HG02970 (cell line): Measurements from ENCODE around the gene SLFNL1.

Source experiments
- ATAC-seq: cut with Tn5 transposase; IDR thresholded peaks from one replicate; pipeline ENCODE4 v1.9.1; 2021; ENCODE audit warnings: mild to moderate bottlenecking, moderate library complexity, moderate number of reproducible peaks; ENCODE audit not compliant: unreplicated experiment, low FRiP score

SLFNL1 gene

DNA sequence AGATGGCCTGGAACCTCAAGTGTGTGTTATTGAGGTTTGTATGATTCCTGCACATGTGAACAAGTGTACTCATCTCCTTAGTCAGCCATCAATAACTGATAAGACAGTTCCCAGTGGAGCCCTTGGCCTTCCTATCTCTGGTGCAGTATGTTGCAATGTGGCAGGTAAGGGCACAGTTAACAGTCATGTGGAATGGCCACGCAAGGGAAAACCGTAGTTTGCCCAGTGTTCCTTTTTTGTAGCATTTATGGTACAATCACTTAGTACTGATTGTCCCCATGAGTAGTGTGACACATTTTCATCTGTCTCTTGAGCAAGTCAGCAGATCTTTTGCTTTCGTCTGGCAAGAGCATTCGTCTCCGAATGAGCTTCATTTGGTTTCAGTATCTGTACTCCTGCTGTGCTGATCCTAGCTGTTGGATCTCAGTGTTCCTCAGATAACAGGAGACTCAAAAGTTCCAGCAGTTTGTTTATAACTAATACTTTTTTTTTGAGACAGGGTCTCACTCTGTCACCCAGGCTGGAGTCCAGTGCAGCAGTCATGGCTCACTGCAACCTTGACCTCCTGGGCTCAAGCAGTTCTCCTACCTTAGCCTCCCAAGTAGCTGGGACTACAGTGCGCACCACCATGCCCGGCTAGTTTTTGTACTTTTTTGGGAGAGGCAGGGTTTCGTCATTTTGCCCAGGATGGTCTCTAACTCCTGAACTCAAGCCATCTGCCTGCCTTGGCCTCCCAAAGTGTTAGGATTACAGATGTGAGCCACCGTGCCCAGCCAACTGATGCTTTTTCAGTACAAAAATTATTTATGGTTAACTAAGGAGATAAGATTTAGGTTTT, 33.9 kb downstream of the SLFNL1 start:
- no peak for ATAC-seq

GRCh38 chr1:40986956-40987355, 34.6 kb downstream of the SLFNL1 start:
- no peak for ATAC-seq

DNA sequence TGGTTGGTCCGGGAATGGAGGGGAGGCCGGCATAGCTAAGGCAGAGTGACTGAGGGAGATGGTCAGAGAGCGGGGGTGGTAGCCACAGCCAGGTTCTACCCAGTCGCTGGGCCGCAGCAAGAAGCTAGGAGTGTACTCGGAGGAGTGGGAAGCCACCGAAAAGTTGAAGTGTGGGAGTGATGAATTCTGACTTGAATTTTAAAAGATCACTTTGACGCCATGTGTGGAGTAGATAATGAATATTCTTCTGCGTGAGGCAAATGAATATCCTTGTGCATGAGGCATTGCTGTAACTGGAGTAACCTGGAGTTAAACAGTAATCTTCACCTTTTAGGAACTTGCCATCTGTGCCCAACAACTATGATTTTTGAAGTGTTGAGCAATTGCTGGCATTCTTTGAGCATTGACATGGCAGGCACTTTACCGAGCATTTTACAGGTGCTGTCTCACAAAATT, 35.2 kb downstream of the SLFNL1 start:
- no peak for ATAC-seq

DNA sequence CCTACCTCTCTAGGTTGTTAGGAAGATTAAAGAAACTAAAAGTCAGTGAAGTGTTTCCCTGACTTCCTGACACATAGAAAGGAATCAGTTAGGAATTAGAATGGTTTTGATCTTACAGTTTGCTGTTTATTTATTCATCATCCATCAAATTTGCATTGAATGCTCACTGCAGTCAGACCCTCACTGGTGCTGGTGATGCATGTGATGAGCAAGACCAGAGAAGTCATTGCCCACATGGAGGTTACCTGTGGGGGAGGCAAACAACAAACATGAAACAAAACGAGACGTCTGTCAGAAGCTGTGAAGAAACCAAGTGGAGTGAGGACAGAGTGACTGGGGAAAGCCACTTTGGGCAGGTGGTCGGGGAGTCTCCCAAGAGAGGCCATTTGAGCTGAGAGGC, 35.6 kb downstream of the SLFNL1 start:
- ATAC-seq: no peak

- ATAC-seq: no peak
Measured at GRCh38 chr1:40985161-40985560, 36.4 kb downstream of the SLFNL1 start.

DNA sequence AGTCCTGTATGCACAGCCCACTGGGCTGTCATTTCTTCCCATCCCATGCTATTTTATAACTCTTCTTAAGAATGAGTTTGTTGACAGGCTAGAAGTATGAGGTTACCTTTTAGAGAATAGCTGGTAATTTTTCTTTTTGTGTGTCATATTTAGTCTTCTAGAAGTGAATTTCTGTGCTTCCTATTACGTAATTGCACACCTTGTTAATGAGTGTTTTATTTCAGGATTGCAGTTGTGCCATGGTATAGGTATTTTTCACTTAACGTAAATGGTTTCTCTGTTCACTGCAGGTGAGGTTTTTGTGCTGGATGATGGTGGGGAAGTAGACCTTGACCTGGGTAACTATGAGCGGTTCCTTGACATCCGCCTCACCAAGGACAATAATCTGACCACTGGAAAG, 37.0 kb downstream of the SLFNL1 start:
- no peak for ATAC-seq

DNA sequence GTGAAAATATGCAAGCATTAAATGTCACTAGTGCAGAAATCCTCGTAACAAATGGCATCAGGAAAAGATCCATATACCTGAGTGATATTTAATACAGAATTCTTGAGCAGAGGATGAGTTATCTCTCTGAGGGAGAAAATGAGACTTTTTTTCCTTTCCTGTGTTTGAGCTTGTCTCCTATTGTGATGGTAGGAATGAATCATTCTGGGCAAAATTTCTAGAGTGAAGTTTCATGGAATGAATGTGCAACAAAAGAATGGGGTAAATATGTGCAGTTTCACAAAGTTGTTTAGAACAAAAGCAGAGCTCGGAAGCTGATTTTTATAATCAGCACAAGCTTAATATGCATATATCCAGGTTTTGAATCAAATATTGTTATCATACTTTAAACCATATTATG, 37.5 kb downstream of the SLFNL1 start:
- no peak for ATAC-seq

DNA sequence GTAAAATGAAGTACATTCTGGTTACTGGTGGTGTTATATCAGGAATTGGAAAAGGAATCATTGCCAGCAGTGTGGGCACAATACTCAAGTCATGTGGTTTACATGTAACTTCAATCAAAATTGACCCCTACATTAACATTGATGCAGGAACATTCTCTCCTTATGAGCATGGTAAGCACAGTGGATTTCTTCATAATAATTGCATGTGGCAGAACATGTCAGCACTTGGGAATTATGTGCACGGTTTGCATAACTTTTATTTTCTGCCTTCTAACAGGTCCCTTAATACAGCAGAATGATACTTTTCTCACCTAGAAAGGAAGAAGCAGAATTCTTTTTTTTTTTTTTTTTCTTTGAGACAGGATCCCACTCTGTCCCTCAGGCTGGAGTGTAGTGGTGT, 38.2 kb downstream of the SLFNL1 start:
- no peak for ATAC-seq

DNA sequence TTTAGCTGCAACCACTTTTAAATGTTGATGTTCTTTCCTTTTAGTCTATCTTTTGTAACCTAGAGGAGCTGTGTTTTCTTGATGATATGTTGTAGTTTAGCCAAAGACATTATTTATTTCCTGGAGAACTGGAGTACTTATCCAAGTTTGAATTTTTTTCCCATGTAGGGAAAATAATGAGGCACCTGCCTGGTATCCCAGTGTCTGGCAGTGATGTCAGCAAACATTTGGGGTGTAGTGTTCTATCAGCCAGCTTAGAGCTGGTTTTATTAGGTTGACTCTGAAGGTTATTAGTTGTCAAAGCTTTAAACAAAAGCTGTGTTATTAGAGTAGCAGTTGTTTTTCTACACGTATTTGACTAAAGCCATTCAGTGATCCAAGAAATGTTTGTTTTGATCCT, 38.8 kb downstream of the SLFNL1 start:
- no peak for ATAC-seq

DNA sequence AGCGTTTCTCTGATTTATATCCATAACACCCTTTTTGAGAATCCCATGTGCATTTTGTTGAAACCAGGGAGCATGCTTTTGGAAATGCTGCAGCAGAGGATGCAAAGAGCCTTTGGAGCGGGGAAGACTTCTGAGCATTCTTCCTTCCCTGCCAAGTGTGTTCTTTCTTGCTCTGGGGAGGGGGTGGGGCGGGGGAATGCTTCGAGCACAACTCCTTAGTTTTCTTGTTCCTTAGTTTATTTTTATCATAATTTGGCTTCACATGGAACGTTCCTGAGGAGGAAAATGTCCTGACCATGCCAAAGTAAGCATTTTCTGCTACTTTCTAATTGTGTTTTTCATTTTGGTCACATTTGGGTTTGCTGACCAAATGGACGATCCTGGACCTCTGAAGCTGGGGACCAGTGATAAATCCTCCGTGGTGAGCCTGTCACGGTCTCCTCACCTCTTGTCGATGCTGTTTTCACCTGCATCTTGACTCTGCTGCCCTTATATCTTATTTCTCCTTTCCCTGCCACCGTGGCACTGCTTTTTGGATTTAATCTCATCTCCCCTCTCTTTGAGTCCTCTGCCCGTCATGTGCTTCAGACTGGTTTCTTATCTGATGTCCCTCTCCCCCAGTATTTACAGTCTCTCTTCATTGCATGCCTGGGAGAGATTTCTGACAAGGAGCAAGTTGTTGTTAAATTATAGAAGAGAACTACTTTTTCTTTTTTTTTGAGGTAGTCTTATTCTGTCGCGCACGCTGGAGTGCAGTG, 39.7 kb downstream of the SLFNL1 start:
- ATAC-seq: no peak

DNA sequence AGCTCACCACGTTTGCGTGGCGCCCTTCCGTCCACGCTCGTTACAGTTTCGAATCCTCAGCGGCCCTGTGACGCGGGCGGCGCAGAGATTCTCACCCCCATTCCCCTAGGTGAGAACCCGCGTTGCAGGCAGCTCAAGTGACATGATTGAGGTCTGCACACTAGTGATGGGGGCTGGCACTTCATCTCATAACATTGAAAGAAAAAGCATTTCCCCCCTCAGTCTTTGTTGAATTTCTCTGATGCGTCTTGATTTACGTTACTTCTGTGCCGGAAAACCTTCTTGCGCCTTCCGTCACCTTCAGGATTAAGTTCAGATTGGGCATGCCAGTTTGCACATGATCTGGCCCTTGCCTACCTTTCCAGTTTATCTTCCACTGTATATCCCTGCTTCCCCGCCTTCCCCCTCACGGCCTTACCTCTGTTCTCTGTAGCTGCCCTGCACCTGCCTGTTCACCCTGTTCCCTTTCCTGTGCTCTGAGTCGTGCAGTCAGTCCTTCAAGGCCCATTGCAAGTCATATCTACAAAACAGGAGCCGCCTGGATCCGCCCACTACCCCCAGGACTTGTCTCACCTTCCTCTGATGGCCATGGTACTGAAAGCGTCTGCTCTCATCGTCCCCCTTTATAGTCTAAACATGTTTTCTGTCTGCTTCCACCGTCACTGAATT, 40.9 kb downstream of the SLFNL1 start:
- no peak for ATAC-seq

DNA sequence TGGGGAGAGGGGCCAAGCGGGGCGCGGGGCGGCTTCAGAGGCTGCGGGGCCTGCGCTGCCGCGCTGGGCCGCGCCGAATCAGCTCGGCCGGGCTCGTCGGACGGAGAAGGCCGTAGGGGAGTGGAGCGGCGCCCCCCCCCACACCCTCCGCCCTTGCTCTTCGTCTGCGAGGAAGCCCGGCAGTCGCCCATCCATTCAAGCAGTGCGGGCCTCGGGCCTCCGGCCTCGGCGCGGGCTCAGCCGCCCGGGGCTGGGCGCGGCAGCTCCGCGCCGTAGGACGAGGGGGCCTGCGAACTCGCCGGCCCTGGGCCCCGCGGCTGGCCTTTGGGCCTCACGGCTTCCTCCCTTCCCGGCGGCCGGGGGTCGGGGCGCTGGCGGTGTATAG, 41.5 kb downstream of the SLFNL1 start:
- ATAC-seq: peak; percentile 17

DNA sequence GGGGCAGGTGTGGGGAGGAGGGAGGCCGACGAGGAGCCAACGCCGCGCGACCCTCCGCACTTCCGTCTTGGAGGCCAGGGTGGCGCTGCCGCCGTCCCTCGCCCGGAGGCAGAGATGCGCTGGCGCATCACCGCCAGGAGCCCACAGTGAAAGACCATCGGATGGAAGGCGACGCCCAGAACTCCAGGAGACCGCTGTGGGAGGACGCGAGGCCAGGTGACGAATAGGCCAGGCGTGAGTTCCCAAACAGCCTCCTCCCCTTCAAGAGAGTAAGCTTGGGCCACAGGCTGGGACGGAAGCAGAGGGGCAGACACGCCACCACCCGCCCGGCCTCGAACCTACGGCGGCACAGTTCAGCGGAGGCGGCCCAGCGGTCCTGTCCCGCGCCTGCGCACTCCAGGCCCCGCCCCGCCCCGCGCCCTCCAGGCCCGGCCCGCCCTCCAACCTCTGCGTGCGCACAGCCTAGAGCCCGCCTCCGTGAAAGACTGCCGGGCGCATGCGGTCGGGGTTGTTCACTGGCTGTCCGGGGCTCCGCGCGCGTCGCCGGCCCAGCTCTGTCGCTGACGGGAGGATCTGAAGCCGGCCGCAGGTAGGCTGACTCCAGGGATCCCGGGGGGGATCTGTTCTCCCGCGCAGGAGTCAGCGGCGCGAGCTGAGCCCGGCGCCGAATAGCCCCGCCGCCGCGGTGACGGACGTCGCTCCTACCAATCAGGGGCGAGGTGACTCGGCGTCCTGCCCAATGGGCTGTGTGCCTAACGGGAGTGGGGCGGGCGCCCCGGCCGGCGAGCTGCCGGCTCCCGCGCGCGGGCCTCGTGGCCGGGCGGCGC, 42.1 kb downstream of the SLFNL1 start, which contains the start of gene CTPS1:
Gene CTPS1 (plus strand): TSS at position 456 of the 827 bp plus-strand sequence. CDS start 3,595 bp downstream, outside the sequence.
- peak; percentile 80 for ATAC-seq

DNA sequence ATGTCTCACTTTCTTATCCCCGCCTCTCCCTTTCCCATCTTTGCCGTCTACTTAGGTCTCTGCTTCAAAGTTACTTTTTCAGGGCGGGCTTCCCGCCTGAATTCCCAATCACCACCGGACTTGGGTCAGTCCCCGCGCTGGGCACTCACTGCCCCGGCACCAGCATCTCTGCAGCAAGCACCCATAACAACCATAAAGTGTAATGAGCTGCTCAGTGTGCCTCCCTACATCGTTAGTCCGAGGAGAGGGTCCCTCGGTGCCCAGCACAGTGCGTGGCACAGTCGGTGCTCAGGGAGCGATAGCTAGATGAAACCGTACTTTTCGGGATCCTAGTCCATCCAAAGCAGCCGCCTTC, 42.7 kb downstream of the SLFNL1 start:
- ATAC-seq: no peak

- no peak for ATAC-seq
Measured at GRCh38 chr1:40977716-40978115, 43.8 kb downstream of the SLFNL1 start.

DNA sequence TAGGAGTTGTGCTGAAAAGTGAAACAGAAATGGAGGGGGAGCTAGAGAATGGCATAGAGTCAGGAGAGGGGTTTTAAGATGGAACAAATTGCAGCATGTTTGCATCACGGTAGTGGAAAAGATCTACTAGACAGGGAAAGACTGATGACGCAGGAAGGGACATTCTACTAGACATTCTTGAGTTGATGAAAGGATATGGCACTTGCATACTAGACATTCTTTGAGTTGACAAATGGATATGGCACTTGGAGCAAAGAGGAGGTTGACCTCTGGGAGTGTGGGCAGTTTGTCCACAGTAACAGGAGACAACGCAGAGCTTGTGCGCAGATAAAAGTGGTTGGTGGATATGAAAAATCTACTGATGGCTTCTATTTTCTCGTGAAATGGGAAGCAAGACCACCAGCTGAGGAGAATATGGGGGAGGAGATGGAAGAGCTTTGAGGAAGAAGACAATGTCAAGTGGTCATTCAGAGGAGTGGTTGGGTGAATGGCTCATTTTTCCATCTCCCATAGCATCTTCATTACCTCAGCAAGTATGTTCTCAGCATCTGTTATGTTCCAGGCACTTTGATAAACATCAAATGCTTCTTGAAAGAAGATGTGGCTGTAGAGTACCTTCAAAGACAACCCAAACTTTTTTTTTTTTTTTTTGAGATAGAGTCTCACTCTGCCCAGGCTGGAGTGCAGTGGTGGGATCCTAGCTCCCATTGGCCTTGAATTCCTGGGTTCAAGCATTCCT, 44.4 kb downstream of the SLFNL1 start:
- ATAC-seq: no peak

DNA sequence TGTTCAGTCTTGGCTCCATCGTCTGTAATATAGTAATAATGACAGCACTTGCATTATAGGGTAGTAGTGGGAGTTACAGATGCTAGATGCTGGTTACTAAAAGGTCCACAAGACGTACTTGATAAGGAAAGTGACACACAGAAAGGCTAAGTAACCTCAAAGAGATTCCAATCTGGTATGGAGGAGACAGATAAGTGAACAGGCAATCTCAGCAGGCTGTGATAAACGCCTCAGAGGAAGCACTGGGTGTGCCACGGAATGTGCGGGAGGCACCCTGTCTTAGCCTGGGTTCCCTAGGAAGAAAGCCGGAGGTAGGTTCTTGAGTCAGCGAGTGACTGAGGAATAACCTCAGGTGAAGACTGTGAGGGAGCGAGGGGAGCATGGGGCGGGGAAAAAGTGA, 46.6 kb downstream of the SLFNL1 start:
- no peak for ATAC-seq

- ATAC-seq: no peak
Measured at GRCh38 chr1:40973912-40974311, 47.6 kb downstream of the SLFNL1 start.

DNA sequence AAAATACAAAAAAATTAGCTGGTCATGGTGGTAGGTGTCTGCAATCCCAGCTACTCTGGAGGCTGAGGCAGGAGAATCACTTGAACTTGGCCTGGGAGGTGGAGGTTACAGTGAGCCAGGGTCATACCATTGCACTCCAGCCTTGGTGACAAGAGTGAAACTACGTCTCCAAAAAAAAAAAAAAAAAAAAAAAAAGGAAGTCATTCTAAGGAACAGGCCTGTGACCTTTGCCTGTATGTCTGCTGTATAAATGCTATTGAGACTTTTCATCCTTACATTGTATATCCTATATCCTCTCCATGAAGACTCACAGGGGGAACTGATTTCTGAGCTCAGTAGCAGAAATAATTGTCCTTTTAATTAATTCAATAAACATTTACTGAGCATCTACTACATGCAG, 49.6 kb downstream of the SLFNL1 start:
- no peak for ATAC-seq

DNA sequence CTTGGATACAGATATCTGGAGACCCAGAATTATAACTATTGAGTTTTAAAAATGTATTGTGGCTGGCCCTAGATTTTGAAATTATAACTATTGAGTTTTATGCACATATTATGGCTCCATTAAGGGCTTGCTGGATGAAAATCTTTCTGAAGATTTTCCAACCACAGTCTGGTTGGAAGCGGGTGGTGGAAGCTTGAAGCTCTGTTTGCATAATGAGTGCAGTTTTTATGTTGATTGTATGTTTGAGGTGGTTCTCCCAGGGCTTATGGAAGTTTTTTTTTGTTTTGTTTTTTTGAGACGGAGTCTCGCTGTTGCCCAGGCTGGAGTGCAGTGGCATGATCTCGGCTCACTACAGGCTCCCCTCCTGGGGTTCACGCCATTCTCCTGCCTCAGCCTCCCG, 52.1 kb downstream of the SLFNL1 start:
- ATAC-seq: no peak
